Measurements from ENCODE around the gene RILP. TPM values are rescaled to one million over a fixed set of nuclear protein-coding genes. Genes with fewer than 3 reads are reported as not detected.

The RILP gene
- total RNA-seq, 6 experiments from 2014 or later: 14.6 to 47.3 (median 23.9) TPM

DNA sequence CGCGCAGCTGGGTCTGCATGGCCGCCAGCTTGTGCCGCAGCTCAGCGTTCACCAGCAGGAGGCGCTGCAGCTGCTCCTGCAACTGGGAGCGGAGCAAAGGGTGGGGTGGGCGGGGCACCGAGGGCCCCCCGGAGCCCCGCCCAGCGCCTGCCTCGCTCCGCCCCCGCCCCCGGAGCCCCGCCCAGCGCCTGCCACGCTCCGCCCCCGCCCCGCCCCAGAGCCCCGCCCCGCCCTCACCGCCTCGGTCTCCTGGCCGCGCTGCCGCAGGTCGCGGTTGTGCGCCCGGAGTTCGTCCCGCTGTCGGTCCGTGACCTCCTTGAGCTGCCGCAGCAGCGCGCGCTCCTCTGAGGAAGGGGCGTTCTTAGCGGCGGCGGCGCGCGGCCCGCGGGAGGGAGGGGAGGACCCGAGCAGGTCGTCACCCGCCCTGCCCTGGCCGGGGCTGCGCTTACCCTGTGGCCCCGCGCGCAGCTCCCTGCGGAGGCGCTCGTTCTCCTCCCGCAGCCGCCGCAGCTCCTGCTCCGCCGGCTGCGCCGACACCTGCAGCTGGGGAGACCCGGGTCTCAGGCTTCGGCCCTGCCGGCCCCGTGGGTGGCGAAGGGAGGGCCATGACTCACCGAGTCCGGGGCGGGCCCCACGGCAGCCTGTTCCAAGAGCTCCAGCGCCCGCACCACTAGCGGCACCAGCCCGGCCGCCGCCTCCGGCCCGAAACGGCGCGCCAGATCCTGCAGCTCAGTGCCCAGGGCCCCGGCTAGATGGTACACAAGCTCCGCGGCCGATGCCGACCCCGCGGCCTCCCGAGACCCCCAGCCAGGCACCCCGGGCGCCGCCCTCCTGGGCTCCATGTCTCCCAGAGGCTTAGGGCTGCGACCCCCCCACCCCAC, 463 bp downstream of the RILP start:
- intact Hi-C loops (cut with DNase I): no loop called here
- peak; percentile 86 for TF ChIP-seq POLR2A (IDR thresholded peaks at IDR 0.05)
- TF ChIP-seq, protein P1, sequence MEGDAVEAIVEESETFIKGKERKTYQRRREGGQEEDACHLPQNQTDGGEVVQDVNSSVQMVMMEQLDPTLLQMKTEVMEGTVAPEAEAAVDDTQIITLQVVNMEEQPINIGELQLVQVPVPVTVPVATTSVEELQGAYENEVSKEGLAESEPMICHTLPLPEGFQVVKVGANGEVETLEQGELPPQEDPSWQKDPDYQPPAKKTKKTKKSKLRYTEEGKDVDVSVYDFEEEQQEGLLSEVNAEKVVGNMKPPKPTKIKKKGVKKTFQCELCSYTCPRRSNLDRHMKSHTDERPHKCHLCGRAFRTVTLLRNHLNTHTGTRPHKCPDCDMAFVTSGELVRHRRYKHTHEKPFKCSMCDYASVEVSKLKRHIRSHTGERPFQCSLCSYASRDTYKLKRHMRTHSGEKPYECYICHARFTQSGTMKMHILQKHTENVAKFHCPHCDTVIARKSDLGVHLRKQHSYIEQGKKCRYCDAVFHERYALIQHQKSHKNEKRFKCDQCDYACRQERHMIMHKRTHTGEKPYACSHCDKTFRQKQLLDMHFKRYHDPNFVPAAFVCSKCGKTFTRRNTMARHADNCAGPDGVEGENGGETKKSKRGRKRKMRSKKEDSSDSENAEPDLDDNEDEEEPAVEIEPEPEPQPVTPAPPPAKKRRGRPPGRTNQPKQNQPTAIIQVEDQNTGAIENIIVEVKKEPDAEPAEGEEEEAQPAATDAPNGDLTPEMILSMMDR (IDR thresholded peaks at IDR 0.05): peak in 3 of 4 donors; percentile 74 to 81 (median 77)
- Histone ChIP-seq H3K36me3 (peaks cover 12 to 38% (median 30%) of the 10 kb centered on the region in 4 donors), H3K9me3 (no peaks in the 10 kb centered on the region), H3K4me1 (peaks cover 0 to 29% (median 16%) of the 10 kb centered on the region in 4 donors), H3K4me3 (peak overlapping the region; percentile 81 to 98 (median 88)), H3K27ac (peak overlapping the region; percentile 87 to 96 (median 92)), H3K27me3 (no peaks in the 10 kb centered on the region)
- peak; percentile 45 to 66 (median 56) for ATAC-seq
- DNase-seq: peak; percentile 96 to 97 (median 96)
- 5% methylated on average over 8 of the region's 100 CpGs for WGBS (ENCODE audit: insufficient coverage, low coverage, low lambda C conversion rate, missing lambda C conversion rate)

DNA sequence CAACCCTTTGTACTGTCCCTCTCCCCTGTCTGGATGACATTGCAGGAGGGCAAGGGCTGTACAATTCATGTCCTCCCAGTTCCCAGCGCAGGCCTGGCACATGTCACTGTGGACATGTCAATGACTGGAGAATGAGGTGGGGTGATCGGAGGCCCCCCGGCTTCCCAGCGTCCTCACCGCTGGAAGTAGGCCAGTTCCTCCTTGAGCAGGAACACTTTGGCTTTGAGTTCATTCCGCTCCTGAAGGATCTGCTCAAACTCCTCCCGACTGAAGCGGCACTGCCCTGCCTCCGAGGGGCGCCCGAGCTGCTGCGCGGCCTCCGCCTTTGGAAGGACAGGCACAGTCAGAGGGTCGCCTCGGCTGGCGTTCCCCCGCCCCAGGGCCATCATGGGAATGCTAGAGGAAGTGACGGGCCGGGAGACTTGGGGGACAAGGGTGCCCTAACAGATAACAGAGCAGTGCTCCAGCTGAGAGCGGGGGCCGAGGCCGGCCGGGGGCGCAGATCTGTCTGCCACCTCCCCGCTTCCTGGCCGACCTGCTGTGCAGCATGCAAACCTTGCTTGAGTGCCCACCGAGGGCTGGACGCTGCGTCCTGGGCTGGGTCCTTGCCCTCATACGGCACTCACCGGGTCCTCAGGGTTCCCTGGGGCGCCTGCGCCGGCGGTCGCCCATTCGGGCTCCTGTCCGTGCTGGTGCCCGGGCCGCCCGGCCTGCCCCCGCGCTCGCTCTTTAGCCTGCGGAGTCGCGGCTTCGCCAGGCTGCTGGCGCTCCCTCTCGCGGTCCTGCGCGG, 1.3 kb downstream of the RILP start:
- Histone ChIP-seq H3K27me3 (no peaks in the 10 kb centered on the region), H3K4me1 (peaks cover 0 to 34% (median 20%) of the 10 kb centered on the region in 4 donors), H3K36me3 (peaks cover 4 to 30% (median 22%) of the 10 kb centered on the region in 4 donors), H3K9me3 (no peaks in the 10 kb centered on the region), H3K4me3 (peak overlapping the region; percentile 46 to 88 (median 51)), H3K27ac (peak overlapping the region; percentile 52 to 71 (median 58))
- TF ChIP-seq, protein P1 (IDR thresholded peaks at IDR 0.05): peak in 1 of 4 donors; percentile 86
- TF ChIP-seq POLR2A (IDR thresholded peaks at IDR 0.05): no peak
- 7% methylated on average over 13 of the region's 54 CpGs for WGBS (ENCODE audit: insufficient coverage, low coverage, low lambda C conversion rate, missing lambda C conversion rate)
- intact Hi-C loops (cut with DNase I): no loop called here
- ATAC-seq: no peak
- DNase-seq: peak in 1 of 3 donors; percentile 75

DNA sequence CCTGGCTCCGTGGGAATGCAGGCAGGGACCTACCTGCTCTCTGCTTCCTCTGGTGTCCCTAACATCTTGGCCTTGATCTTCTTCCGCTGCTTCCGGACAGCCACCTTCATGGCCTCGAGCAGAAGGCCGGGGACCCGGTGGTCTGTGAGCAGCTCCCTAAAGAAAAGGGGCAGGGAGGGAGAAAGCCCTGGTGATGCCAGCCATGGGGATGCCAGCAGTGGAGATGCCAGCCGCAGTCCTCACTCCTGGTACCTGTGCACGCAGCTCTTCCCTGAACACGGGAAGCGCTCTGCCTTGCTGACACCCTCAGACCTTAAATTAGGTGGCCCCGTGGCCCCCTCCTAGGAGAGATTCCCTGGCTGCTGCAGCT, 1.9 kb downstream of the RILP start:
- 70% methylated on average over 2 of the region's 11 CpGs for WGBS (ENCODE audit: insufficient coverage, low coverage, low lambda C conversion rate, missing lambda C conversion rate)
- no peaks in the 10 kb centered on the region for H3K9me3 ChIP-seq
- H3K27ac ChIP-seq: peak overlapping the region in 2 of 3 donors; percentile 52 to 71
- DNase-seq (no peak), ATAC-seq (no peak)
- no peak overlapping the region for H3K4me3 ChIP-seq
- peaks cover 3 to 24% (median 16%) of the 10 kb centered on the region in 4 donors for H3K36me3 ChIP-seq
- intact Hi-C loops (cut with DNase I): no loop called here
- H3K4me1 ChIP-seq: peaks cover 0 to 35% (median 20%) of the 10 kb centered on the region in 4 donors
- no peaks in the 10 kb centered on the region for H3K27me3 ChIP-seq
- TF ChIP-seq POLR2A (IDR thresholded peaks at IDR 0.05): no peak
- TF ChIP-seq, protein P1 (IDR thresholded peaks at IDR 0.05): no peak

DNA sequence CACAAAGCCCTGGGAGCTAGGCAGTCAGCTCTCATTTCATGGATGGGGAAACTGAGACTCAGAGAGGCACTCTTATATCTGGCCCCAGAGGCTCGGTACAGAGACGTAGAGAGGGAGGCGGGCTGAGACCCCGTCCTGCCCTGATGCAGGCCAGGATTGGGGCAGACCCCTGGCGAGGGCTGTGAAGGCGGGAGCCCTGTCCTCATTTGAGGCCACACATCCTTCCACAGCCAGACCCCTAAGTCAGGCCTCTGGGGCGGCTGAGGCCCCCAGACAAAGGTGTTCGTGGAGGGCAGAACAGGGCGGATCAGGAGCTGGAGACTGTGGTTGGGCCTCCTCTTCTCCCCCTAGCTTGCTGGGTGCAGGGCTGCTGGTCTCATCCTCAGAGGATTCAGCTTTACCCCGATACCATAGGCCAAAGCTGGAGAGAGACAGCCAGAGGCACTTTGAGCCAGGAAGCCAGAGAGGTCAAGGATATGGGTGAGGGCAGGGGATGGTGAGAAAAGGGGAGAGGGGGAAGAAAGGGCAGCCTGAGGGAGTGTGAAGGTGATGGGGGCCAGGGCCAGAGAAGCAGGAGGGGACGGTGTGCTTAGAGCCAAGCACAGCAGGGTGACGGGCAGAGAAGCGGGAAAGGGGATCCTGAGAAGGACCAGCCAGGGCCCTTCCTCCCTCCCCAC, 3.3 kb downstream of the RILP start:
- WGBS (ENCODE audit: insufficient coverage, low coverage, low lambda C conversion rate, missing lambda C conversion rate): 75% methylated on average over 4 of the region's 13 CpGs
- Histone ChIP-seq H3K4me3 (no peak overlapping the region), H3K27ac (peak overlapping the region; percentile 34 to 78 (median 55)), H3K27me3 (no peaks in the 10 kb centered on the region), H3K36me3 (peaks cover 3 to 9% (median 6%) of the 10 kb centered on the region in 4 donors), H3K9me3 (no peaks in the 10 kb centered on the region), H3K4me1 (peaks cover 0 to 29% (median 18%) of the 10 kb centered on the region in 4 donors)
- DNase-seq: no peak
- no peak for ATAC-seq
- intact Hi-C loops (cut with DNase I): no loop called here
- no peak for TF ChIP-seq POLR2A (IDR thresholded peaks at IDR 0.05)
- TF ChIP-seq, protein P1 (IDR thresholded peaks at IDR 0.05): no peak
